Mesodermal cell (in vitro differentiated cells): ENCODE data around the gene LPAR6. TPM values are rescaled to one million over a fixed set of nuclear protein-coding genes. Genes with fewer than 3 reads are reported as not detected.
"Not testable (repeated sequence)": the region's sequence is repeated elsewhere in the genome, so short reads cannot be mapped to it uniquely, and the experiment has no call there.

ENCODE experiments used
- H3K27ac ChIP-seq: 2 replicates; pipeline ENCODE4 v1.7.0; 2013; ENCODE audit warnings: mild to moderate bottlenecking, low read depth, low read length, moderate library complexity; ENCODE audit not compliant: severe bottlenecking
- H3K36me3 ChIP-seq: 2 replicates; pipeline ENCODE4 v1.7.1; 2013; ENCODE audit warnings: mild to moderate bottlenecking, low read length, moderate library complexity; ENCODE audit not compliant: control insufficient read depth, insufficient read depth
- H3K4me1 ChIP-seq: one replicate; pipeline ENCODE4 v1.7.1; 2013; ENCODE audit warnings: mild to moderate bottlenecking, low read length; ENCODE audit not compliant: insufficient read depth, control insufficient read depth, poor library complexity, severe bottlenecking
- H3K4me3 ChIP-seq: 2 replicates; pipeline ENCODE4 v1.7.0; 2013; ENCODE audit warnings: low read length, control low read depth, mild to moderate bottlenecking; ENCODE audit not compliant: insufficient read depth, poor library complexity, severe bottlenecking; ENCODE audit errors: extremely low read depth
- H3K9me3 ChIP-seq: 2 replicates; pipeline ENCODE4 v1.7.1; 2013; ENCODE audit warnings: mild to moderate bottlenecking, low read length, moderate library complexity; ENCODE audit not compliant: control insufficient read depth
- WGBS, 2 experiments: methylation state at CpG; one replicate each; pipeline ENCODE4 v1.1.5; 2013; ENCODE audit warnings: missing lambda C conversion rate in 2 of 2; ENCODE audit not compliant: insufficient coverage in 2 of 2; 5-methylcytosine and 5-hydroxymethylcytosine counted together
- polyA plus RNA-seq, 2 experiments: library from polyadenylated mRNA; stranded (reverse); fragments of 50-300 nt; gene quantifications; one replicate each; pipeline ENCODE4 v1.2.3, GENCODE V29; 2013

Gene LPAR6, protein sequence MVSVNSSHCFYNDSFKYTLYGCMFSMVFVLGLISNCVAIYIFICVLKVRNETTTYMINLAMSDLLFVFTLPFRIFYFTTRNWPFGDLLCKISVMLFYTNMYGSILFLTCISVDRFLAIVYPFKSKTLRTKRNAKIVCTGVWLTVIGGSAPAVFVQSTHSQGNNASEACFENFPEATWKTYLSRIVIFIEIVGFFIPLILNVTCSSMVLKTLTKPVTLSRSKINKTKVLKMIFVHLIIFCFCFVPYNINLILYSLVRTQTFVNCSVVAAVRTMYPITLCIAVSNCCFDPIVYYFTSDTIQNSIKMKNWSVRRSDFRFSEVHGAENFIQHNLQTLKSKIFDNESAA
- polyA plus RNA-seq (2013, experiment 1 of 2) = 33.2 TPM
- polyA plus RNA-seq (2013, experiment 2 of 2) = 38.1 TPM

DNA sequence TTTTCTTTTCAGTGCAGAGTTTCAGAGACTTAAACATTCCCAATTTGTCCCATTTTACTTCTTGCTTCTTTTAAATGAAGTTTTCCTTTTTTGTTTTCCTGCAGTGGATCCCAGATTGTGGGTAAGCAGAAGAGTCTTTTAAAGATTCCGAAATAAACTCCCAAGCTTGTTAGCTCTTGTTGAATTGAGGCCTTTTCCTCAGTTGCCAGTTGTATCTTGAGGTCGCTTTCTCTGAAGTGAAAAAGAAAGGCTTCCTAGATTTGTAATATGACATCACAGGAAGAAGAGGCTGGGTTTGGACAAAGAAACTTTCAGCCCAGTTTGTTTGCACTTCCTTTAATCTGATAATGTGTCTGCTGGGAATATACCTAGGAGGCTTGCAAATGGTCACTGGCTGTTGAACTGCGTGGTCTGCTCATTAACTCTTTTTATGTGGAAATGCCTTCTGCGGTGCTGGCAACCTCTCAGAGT is at the start of gene LPAR6:
Gene LPAR6, minus strand, starts transcription at position 233 of the 471 bp plus-strand sequence. CDS start 690 bp downstream, outside the sequence.
- Histone ChIP-seq H3K36me3 (peaks cover 17% of the 10 kb centered on the region), H3K4me1 (no peaks in the 10 kb centered on the region), H3K4me3 (peak within 1 kb of the TSS; percentile 50), H3K9me3 (no peaks in the 10 kb centered on the region), H3K27ac (peak within 1 kb of the TSS; percentile 89)
- 0% methylated on average over 1 of the region's 4 CpGs for WGBS, 2 experiments

DNA sequence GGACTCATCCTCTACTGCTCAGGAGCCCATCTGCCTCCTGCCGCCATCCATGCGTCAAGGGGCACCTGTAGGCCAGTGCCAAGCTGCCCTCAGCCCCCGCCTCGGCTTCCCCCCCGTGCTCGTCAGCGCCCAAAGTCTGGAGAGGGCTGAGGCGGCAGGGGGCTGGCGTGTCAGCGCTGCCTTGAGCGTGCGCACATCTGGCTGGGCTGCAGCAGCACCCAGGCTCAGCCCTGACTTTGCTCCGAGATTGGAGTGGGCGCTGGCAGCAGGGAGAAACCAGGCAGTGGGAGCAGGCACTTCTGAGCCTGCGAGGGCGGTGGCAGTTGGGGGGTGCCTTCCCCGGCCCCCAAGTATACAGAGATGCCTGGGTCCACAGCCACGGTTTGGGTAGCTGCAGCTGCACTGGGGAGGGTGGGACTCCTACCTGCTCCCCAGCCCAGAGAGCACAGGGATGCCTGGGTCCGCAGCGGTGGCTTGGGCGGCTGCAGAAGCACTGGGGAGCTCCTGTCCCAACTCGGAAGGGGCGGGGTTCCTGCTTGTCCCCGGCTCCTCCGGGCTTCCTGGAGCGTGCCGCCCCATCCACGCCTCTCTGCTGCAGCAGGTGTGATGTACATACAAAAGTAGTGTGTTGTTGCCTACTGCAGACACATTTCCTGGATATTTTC is 44.8 kb upstream of the LPAR6 start:
- 94 to 98% methylated on average over 22 to 23 of the region's 28 CpGs for WGBS, 2 experiments
- Histone ChIP-seq H3K4me3 (no peak overlapping the region), H3K36me3 (peaks cover 21% of the 10 kb centered on the region), H3K9me3 (no peaks in the 10 kb centered on the region), H3K27ac (no peak overlapping the region), H3K4me1 (no peaks in the 10 kb centered on the region)

DNA sequence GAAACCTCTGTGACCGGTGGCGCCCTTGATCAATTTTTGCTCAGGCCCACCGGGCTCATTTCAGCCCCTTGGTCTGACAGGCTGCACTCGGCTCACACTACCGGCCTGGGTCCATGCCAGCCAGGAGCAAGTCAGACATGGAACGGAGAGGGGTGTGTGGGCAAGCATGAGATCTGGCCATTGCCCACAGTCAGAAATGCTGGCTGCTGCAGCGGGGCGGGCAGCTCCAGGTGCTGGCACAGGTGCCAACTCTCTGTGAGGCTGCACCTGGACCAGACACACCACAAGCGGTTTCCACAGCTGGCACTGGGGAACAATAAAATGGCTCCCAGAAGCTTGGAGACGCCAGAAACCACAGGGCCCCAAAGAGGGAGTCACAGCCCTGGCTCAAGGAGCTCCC is 43.6 kb upstream of the LPAR6 start:
- Histone ChIP-seq H3K4me3 (no peak overlapping the region), H3K27ac (no peak overlapping the region), H3K4me1 (no peaks in the 10 kb centered on the region), H3K36me3 (peaks cover 21% of the 10 kb centered on the region), H3K9me3 (no peaks in the 10 kb centered on the region)
- 94 to 99% methylated on average over 10 of the region's 10 CpGs for WGBS, 2 experiments

DNA sequence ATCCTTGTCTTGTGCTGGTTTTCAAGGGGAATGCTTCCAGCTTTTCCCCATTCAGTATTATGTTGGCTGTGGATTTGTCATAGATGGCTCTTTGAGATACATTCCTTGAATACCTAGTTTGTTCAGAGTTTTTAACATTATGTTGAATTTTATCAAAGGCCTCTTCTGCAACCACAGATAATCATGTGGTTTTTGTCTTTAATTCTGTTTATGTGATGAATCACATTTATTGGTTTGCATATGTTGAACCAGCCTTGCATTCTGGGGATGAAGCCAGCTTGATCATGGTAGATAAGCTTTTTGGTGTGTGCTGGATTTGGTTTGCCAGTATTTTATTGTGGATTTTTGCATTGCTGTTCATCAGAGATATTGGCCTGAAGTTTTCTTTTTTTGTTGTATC is 38.3 kb upstream of the LPAR6 start:
- not testable (repeated sequence) for H3K27ac ChIP-seq, H3K4me3 ChIP-seq, H3K4me1 ChIP-seq
- Histone ChIP-seq H3K36me3 (peaks cover 15% of the 10 kb centered on the region), H3K9me3 (peaks cover 18% of the 10 kb centered on the region)

DNA sequence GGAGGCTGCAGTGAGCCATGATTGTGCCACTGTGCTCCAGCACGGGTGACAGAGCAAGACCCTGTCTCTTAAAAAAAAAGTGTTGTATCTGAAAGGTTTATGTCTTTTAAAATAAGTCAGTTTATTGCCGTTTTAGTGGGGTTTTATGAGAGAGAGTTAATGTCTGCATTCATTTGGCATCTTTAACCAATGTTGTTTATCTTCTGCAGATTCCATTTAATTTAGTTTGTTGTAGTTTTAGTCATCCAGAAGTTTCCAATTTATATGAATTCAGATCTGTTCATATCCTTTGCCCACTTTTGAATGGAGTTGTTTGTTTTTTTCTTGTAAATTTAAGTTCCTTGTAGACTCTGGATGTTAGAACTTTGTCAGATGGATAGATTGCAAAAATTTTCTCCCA is 36.7 kb upstream of the LPAR6 start:
- 91 to 100% methylated on average over 1 of the region's 2 CpGs for WGBS, 2 experiments
- peaks cover 11% of the 10 kb centered on the region for H3K4me1 ChIP-seq
- peaks cover 9% of the 10 kb centered on the region for H3K36me3 ChIP-seq
- H3K4me3 ChIP-seq = no peak overlapping the region
- peaks cover 18% of the 10 kb centered on the region for H3K9me3 ChIP-seq
- H3K27ac ChIP-seq = no peak overlapping the region

DNA sequence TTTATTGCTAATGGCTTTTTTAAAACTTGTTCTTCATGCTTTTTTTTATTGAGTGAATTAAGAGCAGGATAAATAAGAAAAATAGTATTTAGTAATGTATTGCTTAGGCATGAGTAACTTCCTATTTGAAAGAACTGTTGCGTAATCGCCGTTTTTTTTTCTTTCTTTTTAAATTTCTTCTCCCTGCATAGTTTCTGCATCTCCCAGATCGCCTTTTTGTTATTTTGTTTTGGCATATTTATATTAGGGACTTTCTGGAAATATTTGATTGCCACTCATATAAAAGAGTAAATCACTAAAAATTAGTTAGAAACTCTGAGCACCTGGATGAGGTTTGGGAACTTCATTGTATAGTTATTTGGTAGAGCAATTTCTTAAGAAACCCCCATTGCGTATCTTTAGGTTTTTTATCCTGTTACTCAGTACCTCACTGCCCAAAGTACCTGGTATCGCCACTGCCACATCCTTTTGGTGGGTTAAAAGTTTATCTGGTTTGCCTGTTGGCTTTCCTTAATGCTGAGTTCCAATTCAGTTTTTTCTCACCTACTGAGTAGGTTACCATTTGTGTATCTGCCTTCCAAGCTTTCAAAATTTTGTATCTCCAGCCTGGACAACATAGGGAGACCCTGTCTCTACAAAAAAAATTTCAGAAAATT is 36.2 kb upstream of the LPAR6 start:
- peaks cover 18% of the 10 kb centered on the region for H3K9me3 ChIP-seq
- peaks cover 11% of the 10 kb centered on the region for H3K4me1 ChIP-seq
- no peak overlapping the region for H3K4me3 ChIP-seq
- no CpG with 5 or more reads among the region's 6 CpGs for WGBS, 2 experiments
- H3K27ac ChIP-seq = no peak overlapping the region
- H3K36me3 ChIP-seq = peaks cover 5% of the 10 kb centered on the region

DNA sequence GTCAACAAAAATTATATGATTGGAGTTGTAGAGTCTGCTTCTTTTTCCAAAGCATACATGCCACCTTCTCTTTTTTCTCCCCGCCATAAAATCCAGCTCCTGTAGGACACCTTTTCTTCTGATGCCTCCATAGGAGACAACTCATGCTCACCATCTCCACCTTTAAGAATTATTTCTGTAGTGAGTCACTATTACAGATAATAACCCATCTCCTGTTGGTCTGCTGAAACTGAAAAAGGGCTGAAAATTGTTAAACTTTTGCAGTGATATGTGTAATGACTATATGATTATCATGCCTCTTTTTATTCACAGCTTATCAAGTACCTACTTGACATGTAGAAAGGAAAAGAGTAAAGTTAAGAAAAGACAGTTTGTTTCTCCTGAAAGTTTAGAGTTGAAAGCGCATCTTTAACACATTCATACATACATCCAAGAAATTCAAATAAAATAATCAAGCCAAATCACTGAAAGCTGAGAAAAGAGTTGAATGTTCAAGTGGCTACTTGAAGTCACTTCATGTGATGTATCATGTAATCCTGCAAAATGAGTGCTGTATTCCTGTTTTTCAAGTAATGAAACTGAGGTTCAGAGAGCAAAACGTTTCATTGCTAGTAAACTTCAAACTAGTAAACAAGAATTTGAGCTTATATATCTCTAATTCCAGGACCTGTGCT is 35.5 kb upstream of the LPAR6 start:
- peaks cover 5% of the 10 kb centered on the region for H3K36me3 ChIP-seq
- peaks cover 18% of the 10 kb centered on the region for H3K9me3 ChIP-seq
- H3K4me1 ChIP-seq = peaks cover 11% of the 10 kb centered on the region
- WGBS, 2 experiments = no CpG with 5 or more reads among the region's 3 CpGs
- no peak overlapping the region for H3K4me3 ChIP-seq
- no peak overlapping the region for H3K27ac ChIP-seq

DNA sequence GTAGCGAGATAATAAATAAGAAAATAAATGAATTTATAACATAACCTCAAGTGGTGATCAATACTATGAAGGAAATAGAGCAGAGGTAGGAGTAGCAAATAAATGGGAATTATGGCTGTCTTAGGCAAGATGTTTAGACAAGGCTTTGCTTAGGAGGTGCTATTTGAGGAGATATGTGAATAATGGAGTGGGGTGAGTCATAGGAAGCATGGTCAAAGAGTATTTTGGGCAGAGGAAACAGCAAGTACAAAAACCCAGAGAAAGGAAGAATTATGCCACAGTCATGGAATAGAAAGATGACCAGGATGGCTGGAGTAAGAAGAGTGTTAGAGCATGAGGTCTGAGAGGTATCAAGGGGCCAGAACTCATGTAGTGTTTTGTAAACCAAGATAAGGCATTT is 33.6 kb upstream of the LPAR6 start:
- Histone ChIP-seq H3K4me3 (no peak overlapping the region), H3K4me1 (peaks cover 11% of the 10 kb centered on the region), H3K9me3 (peaks cover 17% of the 10 kb centered on the region), H3K36me3 (peaks cover 5% of the 10 kb centered on the region), H3K27ac (no peak overlapping the region)
- WGBS, 2 experiments = no CpG with 5 or more reads among the region's 1 CpG

DNA sequence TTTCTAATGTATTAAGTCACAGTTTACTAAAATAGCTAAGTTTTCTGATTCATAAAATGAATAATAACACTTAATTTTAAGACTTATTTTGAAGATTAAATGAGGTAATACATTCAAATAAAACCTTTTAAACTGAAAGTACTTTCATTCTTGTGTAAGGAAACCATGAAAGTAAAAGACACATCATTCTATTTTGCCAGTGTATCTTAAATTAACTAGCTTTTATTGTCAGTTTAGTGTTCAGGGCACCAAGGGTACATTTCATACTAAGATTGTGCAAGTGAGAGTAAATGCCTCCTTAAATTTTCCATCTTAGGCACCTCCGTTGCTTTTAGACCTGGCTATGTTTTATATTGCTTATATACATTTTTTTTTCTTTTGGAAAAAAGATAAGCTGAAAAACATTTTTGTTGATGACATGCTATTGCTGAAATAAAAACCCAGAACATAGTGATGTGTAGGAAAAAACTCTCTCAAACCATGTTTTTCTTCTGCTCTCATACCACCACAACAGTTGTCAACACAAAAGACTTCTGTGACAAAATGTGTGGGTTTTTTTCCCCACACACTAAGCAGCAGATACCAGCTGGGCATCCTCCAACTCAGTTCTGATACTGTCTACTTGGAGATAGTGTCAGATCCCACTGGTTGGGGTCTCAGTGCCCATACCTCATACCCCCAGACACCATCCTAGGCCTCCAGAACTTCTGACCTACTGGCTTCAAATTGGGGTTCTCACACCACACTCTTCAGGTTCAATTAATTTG is 30.7 kb upstream of the LPAR6 start:
- Histone ChIP-seq H3K4me1 (peaks cover 11% of the 10 kb centered on the region), H3K36me3 (peaks cover 5% of the 10 kb centered on the region), H3K9me3 (no peaks in the 10 kb centered on the region), H3K4me3 (no peak overlapping the region), H3K27ac (no peak overlapping the region)
- WGBS, 2 experiments = no CpG with 5 or more reads among the region's 1 CpG

DNA sequence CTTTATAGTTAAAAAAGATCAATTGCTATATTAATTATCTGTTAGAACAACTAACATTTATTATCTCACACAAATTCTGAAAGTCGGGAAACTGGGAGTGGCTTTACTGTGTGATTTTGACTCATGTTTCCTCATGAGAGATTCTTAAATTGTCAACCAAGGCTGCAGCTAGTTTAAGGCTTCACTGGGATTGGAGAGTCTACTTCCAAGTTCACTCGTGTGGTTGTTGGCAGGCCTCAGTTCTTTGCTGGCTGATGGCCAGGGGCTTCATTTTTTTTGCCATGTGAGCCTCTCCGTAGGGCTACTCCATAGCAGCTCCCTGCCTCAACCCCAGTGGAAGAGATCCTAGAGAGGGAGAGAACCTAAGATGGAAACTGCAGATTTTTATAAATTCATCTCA is 24.5 kb upstream of the LPAR6 start:
- no peaks in the 10 kb centered on the region for H3K9me3 ChIP-seq
- 90% methylated on average over 2 of the region's 3 CpGs; no CpG with 5 or more reads in 1 of the 2 experiments for WGBS, 2 experiments
- no peak overlapping the region for H3K27ac ChIP-seq
- H3K4me1 ChIP-seq = peaks cover 2% of the 10 kb centered on the region
- no peak overlapping the region for H3K4me3 ChIP-seq
- H3K36me3 ChIP-seq = no peaks in the 10 kb centered on the region
